Suprapubic skin (tissue), 4 donors: ENCODE data around the gene RNPC3. TPM values are rescaled to one million over a fixed set of nuclear protein-coding genes. Genes with fewer than 3 reads are reported as not detected.

Experiments
- DNase-seq, 2 donors: peaks; one replicate each; pipeline ENCODE4 v3.0.0-alpha.2; 2019; ENCODE audit warnings: low spot score in 2 of 2
- H3K27ac ChIP-seq: fragments of 200-600 bp; sonication (generic); one replicate; pipeline ENCODE4 v1.5.1; 2019
- H3K27me3 ChIP-seq: fragments of 200-600 bp; sonication (generic); one replicate; pipeline ENCODE4 v1.5.1; 2019
- H3K36me3 ChIP-seq: fragments of 200-600 bp; sonication (generic); one replicate; pipeline ENCODE4 v1.5.1; 2019
- H3K4me1 ChIP-seq: fragments of 200-600 bp; sonication (generic); one replicate; pipeline ENCODE4 v1.5.1; 2019
- H3K4me3 ChIP-seq: fragments of 200-600 bp; sonication (generic); one replicate; pipeline ENCODE4 v1.5.1; 2019; ENCODE audit warnings: mild to moderate bottlenecking
- H3K9me3 ChIP-seq: fragments of 200-600 bp; sonication (generic); one replicate; pipeline ENCODE4 v1.5.1; 2019
- CTCF ChIP-seq, 2 donors: fragments of 200-600 bp in 1 of 2; fragments of 450-650 bp in 1 of 2; sonication (generic) in 1 of 2; IDR thresholded peaks; one replicate each; pipeline ENCODE4 v1.5.1; 2016 to 2019; ENCODE audit warnings: antibody characterized with exemption in 2 of 2, mild to moderate bottlenecking in 1 of 2, moderate library complexity in 1 of 2
- EP300 ChIP-seq: sonication (generic); formaldehyde crosslinking; IDR thresholded peaks from one replicate; pipeline ENCODE4 v1.6.1; 2017; ENCODE audit warnings: antibody characterized with exemption
- POLR2A ChIP-seq, 2 donors: fragments of 450-650 bp; IDR thresholded peaks; one replicate each; pipeline ENCODE4 v1.6.1; 2017; ENCODE audit warnings: antibody characterized with exemption in 2 of 2, mild to moderate bottlenecking in 2 of 2, moderate library complexity in 2 of 2
- POLR2AphosphoS5 ChIP-seq, 3 donors: sonication (generic); formaldehyde crosslinking; IDR thresholded peaks; one replicate each; pipeline ENCODE4 v1.6.1; 2017; ENCODE audit warnings: antibody characterized with exemption in 3 of 3
- WGBS: methylation state at CpG from one replicate; pipeline ENCODE4 v1.1.5; 2018; 5-methylcytosine and 5-hydroxymethylcytosine counted together
- total RNA-seq, 4 donors: library from RNA; depleted of rRNA; stranded (reverse); fragments of >200 nt; gene quantifications; one replicate each; pipeline ENCODE4 v1.1.0, GENCODE V29; 2016

The RNPC3 gene
- total RNA-seq, result 100 to 1,000 TPM in 1 of 4 donors, 10 to 100 TPM in 3; 20.2 to 111 (median 38.1) TPM

GRCh38 chr1:103525607-103526507 is at the start of gene RNPC3:
RNPC3 (plus strand) TSS chr1:103525699; CDS start chr1:103526071, 372 bp downstream.
- peak within 1 kb of the TSS; percentile 64 for H3K4me3 ChIP-seq
- peak; percentile 92 to 93 for DNase-seq
- H3K9me3 ChIP-seq, result no peaks in the 10 kb centered on the region
- no peaks in the 10 kb centered on the region for H3K27me3 ChIP-seq
- TF ChIP-seq POLR2AphosphoS5 (IDR thresholded peaks at IDR 0.05) (peak in 2 of 3 donors; percentile 8 to 35), CTCF (IDR thresholded peaks at IDR 0.05) (no peak), POLR2A (IDR thresholded peaks at IDR 0.05) (peak in 1 of 2 donors; percentile 21)
- under 1% methylated on average over 52 of the region's 62 CpGs for WGBS
- peak within 1 kb of the TSS; percentile 98 for H3K27ac ChIP-seq
- H3K36me3 ChIP-seq, result peaks cover 3% of the 10 kb centered on the region
- H3K4me1 ChIP-seq, result peaks cover 28% of the 10 kb centered on the region

DNA sequence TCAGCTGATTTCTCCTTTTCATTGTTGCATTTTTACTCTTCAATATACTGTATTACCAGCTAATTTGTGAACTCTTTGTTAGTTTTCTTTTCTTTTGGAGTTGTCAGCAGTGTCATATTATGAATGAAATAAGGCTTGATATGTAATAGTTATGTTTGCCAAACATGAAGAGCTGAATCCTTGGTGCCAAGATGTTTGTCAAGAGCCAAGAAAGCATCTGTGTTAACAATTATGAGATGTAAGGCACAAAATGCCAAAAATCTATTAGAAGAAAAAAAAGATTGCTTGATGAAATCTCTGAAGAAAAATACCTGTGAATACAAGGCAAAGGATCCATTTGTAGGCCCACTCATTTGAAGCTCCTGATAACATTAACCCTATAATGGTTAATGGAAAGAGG is 48.4 kb upstream of the RNPC3 start:
- TF ChIP-seq POLR2AphosphoS5 (IDR thresholded peaks at IDR 0.05) (no peak), EP300 (no peak), POLR2A (IDR thresholded peaks at IDR 0.05) (no peak), CTCF (IDR thresholded peaks at IDR 0.05) (no peak)
- Histone ChIP-seq H3K27ac (no peak overlapping the region), H3K4me1 (no peaks in the 10 kb centered on the region), H3K4me3 (no peak overlapping the region), H3K9me3 (no peaks in the 10 kb centered on the region), H3K27me3 (no peaks in the 10 kb centered on the region), H3K36me3 (no peaks in the 10 kb centered on the region)
- DNase-seq, result no peak

DNA sequence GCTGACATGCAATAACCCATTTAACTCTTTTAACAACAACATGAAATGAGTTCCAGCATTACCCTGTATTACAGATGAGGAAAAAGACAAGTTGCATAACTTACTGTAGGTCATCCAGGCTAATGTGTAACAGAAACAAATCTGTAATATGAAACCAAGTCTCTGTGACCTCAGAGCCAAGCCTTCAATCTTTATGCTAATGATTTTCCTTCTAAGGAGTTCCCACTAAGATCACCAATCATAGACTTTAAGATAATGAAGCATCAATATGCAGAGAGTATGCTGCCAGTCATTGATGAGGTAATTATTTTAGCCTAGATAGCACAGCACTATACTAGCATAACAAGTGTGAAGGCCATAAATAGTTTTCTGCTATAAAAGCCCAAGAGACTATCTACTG is 35.6 kb upstream of the RNPC3 start:
- DNase-seq, result no peak
- Histone ChIP-seq H3K27ac (no peak overlapping the region), H3K4me1 (no peaks in the 10 kb centered on the region), H3K36me3 (no peaks in the 10 kb centered on the region), H3K27me3 (no peaks in the 10 kb centered on the region), H3K9me3 (no peaks in the 10 kb centered on the region), H3K4me3 (no peak overlapping the region)
- TF ChIP-seq POLR2A (IDR thresholded peaks at IDR 0.05), result no peak
- TF ChIP-seq CTCF (IDR thresholded peaks at IDR 0.05), result no peak
- no peak for TF ChIP-seq EP300
- no peak for TF ChIP-seq POLR2AphosphoS5 (IDR thresholded peaks at IDR 0.05)

GRCh38 chr1:103492003-103492625 is 33.4 kb upstream of the RNPC3 start:
- Histone ChIP-seq H3K27me3 (no peaks in the 10 kb centered on the region), H3K36me3 (no peaks in the 10 kb centered on the region), H3K4me1 (no peaks in the 10 kb centered on the region), H3K27ac (no peak overlapping the region), H3K4me3 (no peak overlapping the region), H3K9me3 (no peaks in the 10 kb centered on the region)
- WGBS, result 91% methylated on average over 1 of the region's 1 CpG
- DNase-seq, result no peak
- TF ChIP-seq EP300, result no peak

DNA sequence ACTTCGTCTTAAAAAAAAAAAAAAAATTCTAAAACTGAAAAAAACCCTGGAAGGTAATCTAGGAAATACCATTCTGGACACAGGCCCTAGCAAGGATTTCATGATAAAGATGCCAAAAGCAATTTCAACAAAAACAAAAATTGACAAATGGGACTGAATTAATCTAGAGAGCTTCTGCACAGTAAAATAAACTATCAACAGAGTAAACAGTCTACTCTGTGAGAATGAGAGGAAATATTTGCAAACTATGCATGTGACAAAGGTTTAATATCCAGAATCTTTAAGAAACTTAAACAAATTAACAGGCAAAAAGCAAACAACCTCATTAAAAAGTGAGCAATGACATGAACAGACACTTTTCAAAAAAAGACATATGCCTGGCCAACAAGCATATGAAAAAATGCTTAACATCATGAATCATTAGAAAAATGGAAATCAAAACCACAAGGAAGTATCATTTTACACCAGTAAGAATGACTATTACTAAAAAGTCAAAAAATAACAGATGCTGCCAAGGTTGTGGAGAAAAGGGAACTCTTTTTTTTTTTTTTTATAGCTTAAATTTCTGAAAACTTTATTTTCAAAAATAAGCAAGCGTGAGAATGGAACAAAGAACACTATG is 29.4 kb upstream of the RNPC3 start:
- H3K4me3 ChIP-seq, result no peak overlapping the region
- no peaks in the 10 kb centered on the region for H3K36me3 ChIP-seq
- no peaks in the 10 kb centered on the region for H3K4me1 ChIP-seq
- 80% methylated on average over 2 of the region's 2 CpGs for WGBS
- TF ChIP-seq POLR2A (IDR thresholded peaks at IDR 0.05) (no peak), EP300 (no peak), CTCF (IDR thresholded peaks at IDR 0.05) (no peak), POLR2AphosphoS5 (IDR thresholded peaks at IDR 0.05) (no peak)
- no peaks in the 10 kb centered on the region for H3K27me3 ChIP-seq
- no peak overlapping the region for H3K27ac ChIP-seq
- no peak for DNase-seq
- no peaks in the 10 kb centered on the region for H3K9me3 ChIP-seq
